PC-9 (cell line): Measurements from ENCODE around the gene NRG3. TPM values are rescaled to one million over a fixed set of nuclear protein-coding genes. Genes with fewer than 3 reads are reported as not detected.

ENCODE experiments used
- BruUV-seq: library from RNA; stranded (reverse); fragments of 400-500 nt; replicated peaks from 2 replicates; lab custom pipeline; 2021; lab: Mats Ljungman, UMichigan
- CTCF ChIA-PET: fragments of 300-600 bp; sonication (Branson Sonifier 250); formaldehyde crosslinking; loops from one replicate; lab custom pipeline; 2022; ENCODE audit warnings: antibody characterized with exemption; lab: Charles Lee
- POLR2A ChIA-PET: fragments of 300-600 bp; sonication (Branson Sonifier 250); formaldehyde crosslinking; loops from one replicate; lab custom pipeline; 2022; ENCODE audit warnings: antibody characterized with exemption; ENCODE audit not compliant: unreplicated experiment; lab: Charles Lee
- DNase-seq, 2 experiments: peaks; one replicate each; pipeline versions ENCODE4 v3.0.0 to v3.0.0-alpha.2; 2015 to 2022; ENCODE audit warnings: mixed read lengths in 1 of 2
- H2AFZ ChIP-seq: fragments of 200-600 bp; sonication (generic); 2 replicates; pipeline ENCODE4 v1.8.1; 2017; ENCODE audit warnings: antibody characterized with exemption
- H3F3A ChIP-seq: fragments of 200-600 bp; sonication (generic); 2 replicates; pipeline ENCODE4 v1.8.1; 2017; ENCODE audit warnings: antibody characterized with exemption, mild to moderate bottlenecking, low read depth; ENCODE audit not compliant: insufficient read depth
- H3K27ac ChIP-seq: fragments of 200-600 bp; sonication (generic); 2 replicates; pipeline ENCODE4 v1.6.1; 2016; ENCODE audit warnings: mixed run types
- H3K27me3 ChIP-seq: fragments of 200-600 bp; sonication (generic); 2 replicates; pipeline ENCODE4 v1.6.1; 2016; ENCODE audit warnings: low read depth, mixed run types; ENCODE audit not compliant: insufficient read depth
- H3K36me3 ChIP-seq: fragments of 200-600 bp; sonication (generic); 2 replicates; pipeline ENCODE4 v1.6.1; 2016; ENCODE audit warnings: low read depth, mixed run types
- H3K4me1 ChIP-seq: fragments of 200-600 bp; sonication (generic); replicated peaks from 2 replicates; pipeline ENCODE4 v1.6.1; 2016; ENCODE audit warnings: mixed run types; ENCODE audit not compliant: insufficient read depth
- H3K4me2 ChIP-seq: fragments of 200-600 bp; sonication (generic); 2 replicates; pipeline ENCODE4 v1.6.1; 2017; ENCODE audit warnings: mixed run types
- H3K4me3 ChIP-seq: fragments of 200-600 bp; sonication (generic); 2 replicates; pipeline ENCODE4 v1.6.1; 2016; ENCODE audit warnings: mixed run types
- H3K79me2 ChIP-seq: fragments of 200-600 bp; sonication (generic); 2 replicates; pipeline ENCODE4 v1.6.1; 2017; ENCODE audit warnings: low read depth, mixed run types
- H3K9me2 ChIP-seq: fragments of 200-600 bp; sonication (generic); 2 replicates; pipeline ENCODE4 v1.8.1; 2017; ENCODE audit warnings: mild to moderate bottlenecking; ENCODE audit not compliant: insufficient read depth
- H3K9me3 ChIP-seq: fragments of 200-600 bp; sonication (generic); 2 replicates; pipeline ENCODE4 v1.8.1; 2016; ENCODE audit warnings: low read depth; ENCODE audit not compliant: insufficient read depth
- H4K20me1 ChIP-seq: fragments of 200-600 bp; sonication (generic); 2 replicates; pipeline ENCODE4 v1.8.1; 2017; ENCODE audit not compliant: insufficient read depth
- CTCF ChIP-seq: fragments of 200-600 bp; sonication (generic); conservative IDR thresholded peaks from 2 replicates; pipeline ENCODE4 v1.6.1; 2017; ENCODE audit warnings: mixed run types, antibody characterized with exemption, mild to moderate bottlenecking, moderate library complexity
- EZH2 ChIP-seq: fragments of 200-600 bp; sonication (generic); IDR thresholded peaks from 2 replicates; pipeline ENCODE4 v1.8.0; 2017; ENCODE audit warnings: antibody characterized with exemption, low read depth
- intact Hi-C: fragments of 100-400 bp; cut with micrococcal nuclease; formaldehyde crosslinking; loops from one replicate; pipeline ENCODE4 v1.10.0; 2022; ENCODE audit not compliant: unreplicated experiment
- total RNA-seq: library from RNA; stranded (reverse); gene quantifications from 2 replicates; pipeline ENCODE4 v1.2.3, GENCODE V29; 2021

NRG3 gene
- total RNA-seq, 1 experiment from 2014 or later = not detected

GRCh38 chr10:82289945-82290344 lies 415.0 kb downstream of the NRG3 start:
- intact Hi-C loops = no loop called here
- H3K36me3 ChIP-seq = no peaks in the 10 kb centered on the region
- ChIA-PET CTCF (no interaction called here), POLR2A (no interaction called here)
- no peak overlapping the region for H3K4me3 ChIP-seq
- H2AFZ ChIP-seq = no peak overlapping the region
- no peak overlapping the region for H3K27ac ChIP-seq
- no peak overlapping the region for H3K4me2 ChIP-seq
- H3K79me2 ChIP-seq = no peaks in the 10 kb centered on the region
- H3K4me1 ChIP-seq = no peaks in the 10 kb centered on the region
- no peaks in the 10 kb centered on the region for H3K9me3 ChIP-seq
- H3K27me3 ChIP-seq = no peaks in the 10 kb centered on the region
- H4K20me1 ChIP-seq = no peaks in the 10 kb centered on the region
- H3K9me2 ChIP-seq = no peaks in the 10 kb centered on the region
- no peaks in the 10 kb centered on the region for H3F3A ChIP-seq
- no peak for TF ChIP-seq CTCF
- no peak for TF ChIP-seq EZH2
- DNase-seq = peak in 1 of 2 experiments; percentile 32
- BruUV-seq = no TSS peak

- Histone ChIP-seq H2AFZ (no peak overlapping the region), H4K20me1 (no peaks in the 10 kb centered on the region), H3K9me2 (no peaks in the 10 kb centered on the region), H3K36me3 (no peaks in the 10 kb centered on the region), H3K4me3 (no peak overlapping the region), H3K9me3 (no peaks in the 10 kb centered on the region), H3K4me1 (no peaks in the 10 kb centered on the region), H3K79me2 (no peaks in the 10 kb centered on the region), H3K4me2 (no peak overlapping the region), H3K27me3 (no peaks in the 10 kb centered on the region), H3F3A (no peaks in the 10 kb centered on the region), H3K27ac (no peak overlapping the region)
- no peak for DNase-seq
- BruUV-seq = no TSS peak
- intact Hi-C loops = no loop called here
- TF ChIP-seq CTCF (no peak), EZH2 (no peak)
- ChIA-PET CTCF (no interaction called here), POLR2A (no interaction called here)
Observed at GRCh38 chr10:82294874-82295378, 419.9 kb downstream of the NRG3 start.

GRCh38 chr10:82308641-82309040 lies 433.6 kb downstream of the NRG3 start:
- Histone ChIP-seq H2AFZ (no peak overlapping the region), H3K79me2 (no peaks in the 10 kb centered on the region), H3K4me3 (no peak overlapping the region), H3F3A (no peaks in the 10 kb centered on the region), H3K4me2 (no peak overlapping the region), H3K36me3 (no peaks in the 10 kb centered on the region), H4K20me1 (no peaks in the 10 kb centered on the region), H3K27ac (no peak overlapping the region), H3K9me2 (no peaks in the 10 kb centered on the region), H3K4me1 (no peaks in the 10 kb centered on the region), H3K27me3 (no peaks in the 10 kb centered on the region), H3K9me3 (no peaks in the 10 kb centered on the region)
- CTCF ChIA-PET = no interaction called here
- no peak for DNase-seq
- POLR2A ChIA-PET = no interaction called here
- intact Hi-C loops = no loop called here
- BruUV-seq = no TSS peak
- TF ChIP-seq CTCF = no peak
- no peak for TF ChIP-seq EZH2
